K562 (cell line): ENCODE measurements around the gene GGA2. TPM values are rescaled to one million over a fixed set of nuclear protein-coding genes. Genes with fewer than 3 reads are reported as not detected.

ENCODE experiments used
- ARID1B ChIP-seq: fragments of 450-650 bp; IDR thresholded peaks from 2 replicates; pipeline ENCODE4 v1.6.1; 2016; ENCODE audit warnings: antibody characterized with exemption, mild to moderate bottlenecking, inconsistent platforms
- ATF4 ChIP-seq: fragments of 450-650 bp; formaldehyde crosslinking; IDR thresholded peaks from 2 replicates; pipeline ENCODE4 v1.4.0; 2022; ENCODE audit warnings: mild to moderate bottlenecking, moderate library complexity
- CTCF ChIP-seq, 3 experiments: IDR thresholded peaks in 2 of 3; conservative IDR thresholded peaks in 1 of 3; 2 replicates each; pipeline ENCODE4 v1.5.1; 2011 to 2012; ENCODE audit warnings: low read length in 3 of 3, mild to moderate bottlenecking in 3 of 3, control low read depth in 2 of 3, improper control_type of control experiment in 1 of 3, inconsistent platforms in 1 of 3, low read depth in 1 of 3, mixed read lengths in 1 of 3, moderate library complexity in 1 of 3; ENCODE audit not compliant: insufficient read depth in 2 of 3
- E4F1 ChIP-seq: fragments of 250-450 bp; sonication (Bioruptor Pico); IDR thresholded peaks from 2 replicates; pipeline ENCODE4 v1.5.0; 2021; ENCODE audit warnings: mild to moderate bottlenecking, borderline replicate concordance
- ELK3 ChIP-seq: fragments of 450-650 bp; formaldehyde crosslinking; IDR thresholded peaks from 2 replicates; pipeline ENCODE4 v1.4.0; 2020; ENCODE audit warnings: mild to moderate bottlenecking
- FOXA3 ChIP-seq, 2 experiments: fragments of 450-650 bp in 1 of 2; sonication (generic) in 1 of 2; formaldehyde crosslinking; IDR thresholded peaks in 1 of 2; conservative IDR thresholded peaks in 1 of 2; 2 replicates each; pipeline versions ENCODE4 v1.4.0 to v1.8.0; 2020 to 2022; ENCODE audit warnings: mild to moderate bottlenecking in 2 of 2, missing genetic modification reagents in 1 of 2
- GATA2 ChIP-seq: sonication (generic); formaldehyde crosslinking; IDR thresholded peaks from 2 replicates; pipeline ENCODE4 v1.4.0; 2020; ENCODE audit warnings: mild to moderate bottlenecking, missing genetic modification reagents
- JUN ChIP-seq, 2 experiments: sonication (generic) in 1 of 2; formaldehyde crosslinking in 1 of 2; IDR thresholded peaks; 2 replicates each; pipeline versions ENCODE4 v1.6.1 to v1.8.0; 2012 to 2022; ENCODE audit warnings: borderline replicate concordance in 2 of 2, mild to moderate bottlenecking in 2 of 2, improper control_type of control experiment in 1 of 2, low read depth in 1 of 2, low read length in 1 of 2, missing genetic modification reagents in 1 of 2
- SMAD4 ChIP-seq: fragments of 250-450 bp; sonication (Bioruptor Pico); conservative IDR thresholded peaks from 2 replicates; pipeline ENCODE4 v1.8.0; 2021; ENCODE audit warnings: inconsistent platforms, mild to moderate bottlenecking, moderate library complexity
- SOX6 ChIP-seq: fragments of 450-650 bp; IDR thresholded peaks from 2 replicates; pipeline ENCODE4 v1.6.1; 2014; ENCODE audit warnings: mild to moderate bottlenecking
- TRIM25 ChIP-seq: fragments of 450-650 bp; IDR thresholded peaks from 2 replicates; pipeline ENCODE4 v1.7.0; 2016; ENCODE audit warnings: borderline replicate concordance
- ZFP91 ChIP-seq: sonication (generic); formaldehyde crosslinking; IDR thresholded peaks from 2 replicates; pipeline ENCODE4 v1.8.0; 2022; ENCODE audit warnings: mild to moderate bottlenecking, missing genetic modification reagents
- ZNF133 ChIP-seq: fragments of 250-450 bp; sonication (Bioruptor Pico); IDR thresholded peaks from 2 replicates; pipeline ENCODE4 v1.4.0; 2020; ENCODE audit warnings: mild to moderate bottlenecking
- ZNF24 ChIP-seq: fragments of 450-650 bp; IDR thresholded peaks from 2 replicates; pipeline ENCODE4 v1.6.1; 2016
- ZNF384 ChIP-seq: IDR thresholded peaks from 2 replicates; pipeline ENCODE4 v1.6.1; 2012; ENCODE audit warnings: low read depth, low read length, improper control_type of control experiment
- ZNF408 ChIP-seq: fragments of 250-450 bp; sonication (Bioruptor Pico); IDR thresholded peaks from 2 replicates; pipeline ENCODE4 v1.4.0; 2020; ENCODE audit warnings: low read depth, mild to moderate bottlenecking, moderate library complexity
- polyA plus RNA-seq, 8 experiments: library from polyadenylated mRNA; depleted of rRNA in 4 of 8; stranded (reverse) in 5 of 8; unstranded in 3 of 8; fragments of >200 nt; fragmentation: Nextera tagmentation in 2 of 8; fragmentation: Illumina TruSeq in 1 of 8; extraction: Ambion mirVana in 2 of 8; extraction: Trizol in 1 of 8; gene quantifications; 2 replicates each; pipeline versions ENCODE4 v1.2.1 to v1.2.3, GENCODE V29; 2011 to 2014; ENCODE audit warnings: inconsistent platforms in 1 of 8, missing spikeins in 1 of 8
- total RNA-seq, 7 experiments: library from RNA; depleted of rRNA in 6 of 7; stranded (reverse); fragments of >200 nt in 6 of 7; fragmentation: Illumina TruSeq in 2 of 7; extraction: Trizol in 2 of 7; gene quantifications; 2 replicates each; pipeline versions ENCODE4 v1.2.1 to v1.2.3, GENCODE V29; 2011 to 2021; ENCODE audit warnings: low replicate concordance in 1 of 7

GGA2 gene
- total and polyA plus RNA-seq, 9 of the 15 experiments (the other 6 are each of a cell fraction or from before 2014, with no cell fraction given) = 11.9 to 133 (median 66.3) TPM

- TF ChIP-seq TRIM25 (no peak), E4F1 (no peak), ZFP91 (CRISPR knock-in tag) (no peak), JUN (IDR thresholded peaks at IDR 0.05; ENCODE audit: borderline replicate concordance, low read depth, low read length) (peak; percentile 74; the same call in 1 of the 2 replicates), JUN (CRISPR knock-in tag; IDR thresholded peaks at IDR 0.05; ENCODE audit: borderline replicate concordance) (no peak), CTCF (IDR thresholded peaks at IDR 0.05 in 2 of 3, conservative IDR thresholded peaks at IDR 0.05 in 1 of 3; ENCODE audit: insufficient read depth in 2 of 3, low read depth in 1 of 3, low read length in 3 of 3) (peak in 2 of 3 experiments; percentile 16 to 21; a peak in 2 of 6 replicates), ZNF408 (CRISPR knock-in tag) (no peak), ZNF133 (CRISPR knock-in tag) (no peak), ZNF24 (peak; percentile 67; the same call in 1 of the 2 replicates), GATA2 (CRISPR knock-in tag) (peak; percentile 57), ARID1B (peak; percentile 59; the same call in 1 of the 2 replicates), ZNF384 (0 out of 2 replicates have a peak, but pooled peaks have one; percentile 4), ELK3 (CRISPR knock-in tag) (no peak), ATF4 (CRISPR knock-in tag) (no peak), FOXA3 (CRISPR knock-in tag; conservative IDR thresholded peaks at IDR 0.05 in 1 of 2, IDR thresholded peaks at IDR 0.05 in 1 of 2) (peak in 1 of 2 experiments; percentile 81; a peak in 2 of 4 replicates), SMAD4 (CRISPR knock-in tag) (peak; percentile 62), SOX6 (peak; percentile 56; the same call in 1 of the 2 replicates)
Measured at GRCh38 chr16:23504453-23505179, 5.7 kb downstream of the GGA2 start (continued).
